Peyer's patch (tissue), 4 donors: ENCODE data around the gene CREBBP.

Experiments used
- POLR2A ChIP-seq, 2 donors: fragments of 450-650 bp; IDR thresholded peaks; one replicate each; pipeline ENCODE4 v1.5.1; 2017; ENCODE audit warnings: antibody characterized with exemption in 2 of 2, mild to moderate bottlenecking in 2 of 2, moderate library complexity in 2 of 2
- TF ChIP-seq, protein P1 (sequence below), 6 experiments: fragments of 450-650 bp in 4 of 6; fragments of 200-600 bp in 2 of 6; sonication (generic) in 1 of 6; IDR thresholded peaks; one replicate each; pipeline ENCODE4 v1.5.1; 2017 to 2019; ENCODE audit warnings: antibody characterized with exemption in 6 of 6, mild to moderate bottlenecking in 3 of 6, moderate library complexity in 1 of 6

- TF ChIP-seq, protein P1, sequence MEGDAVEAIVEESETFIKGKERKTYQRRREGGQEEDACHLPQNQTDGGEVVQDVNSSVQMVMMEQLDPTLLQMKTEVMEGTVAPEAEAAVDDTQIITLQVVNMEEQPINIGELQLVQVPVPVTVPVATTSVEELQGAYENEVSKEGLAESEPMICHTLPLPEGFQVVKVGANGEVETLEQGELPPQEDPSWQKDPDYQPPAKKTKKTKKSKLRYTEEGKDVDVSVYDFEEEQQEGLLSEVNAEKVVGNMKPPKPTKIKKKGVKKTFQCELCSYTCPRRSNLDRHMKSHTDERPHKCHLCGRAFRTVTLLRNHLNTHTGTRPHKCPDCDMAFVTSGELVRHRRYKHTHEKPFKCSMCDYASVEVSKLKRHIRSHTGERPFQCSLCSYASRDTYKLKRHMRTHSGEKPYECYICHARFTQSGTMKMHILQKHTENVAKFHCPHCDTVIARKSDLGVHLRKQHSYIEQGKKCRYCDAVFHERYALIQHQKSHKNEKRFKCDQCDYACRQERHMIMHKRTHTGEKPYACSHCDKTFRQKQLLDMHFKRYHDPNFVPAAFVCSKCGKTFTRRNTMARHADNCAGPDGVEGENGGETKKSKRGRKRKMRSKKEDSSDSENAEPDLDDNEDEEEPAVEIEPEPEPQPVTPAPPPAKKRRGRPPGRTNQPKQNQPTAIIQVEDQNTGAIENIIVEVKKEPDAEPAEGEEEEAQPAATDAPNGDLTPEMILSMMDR (IDR thresholded peaks at IDR 0.05), result no peak
- TF ChIP-seq POLR2A (IDR thresholded peaks at IDR 0.05), result no peak
These were observed 81.2 kb downstream of the CREBBP start for GRCh38 chr16:3799354-3799753.
